Activated CD4-positive, alpha-beta memory T cell treated with anti-CD3 and anti-CD28 coated beads for 36 hours (primary cell): ENCODE results near the gene ADM2. TPM values are rescaled to one million over a fixed set of nuclear protein-coding genes. Genes with fewer than 3 reads are reported as not detected.
"Not testable (repeated sequence)": the region's sequence is repeated elsewhere in the genome, so short reads cannot be mapped to it uniquely, and the experiment has no call there.

Experiments
- CTCF ChIA-PET: fragments of 350-600 bp; sonication (Branson Sonifier 250); formaldehyde crosslinking; loops from one replicate; lab custom pipeline; 2021; ENCODE audit warnings: antibody characterized with exemption, inconsistent platforms; lab: Charles Lee
- POLR2A ChIA-PET: fragments of 350-600 bp; sonication (Branson Sonifier 250); formaldehyde crosslinking; loops from one replicate; lab custom pipeline; 2021; ENCODE audit warnings: antibody characterized with exemption; lab: Charles Lee
- DNase-seq: peaks from one replicate; pipeline ENCODE4 v3.0.0-alpha.2; 2020
- H3K27ac Mint-ChIP-seq: one replicate; pipeline ENCODE4 v1.8.0; 2021; ENCODE audit warnings: mixed read lengths
- H3K27me3 Mint-ChIP-seq: one replicate; pipeline ENCODE4 v1.8.0; 2021; ENCODE audit warnings: mixed read lengths
- H3K36me3 Mint-ChIP-seq: one replicate; pipeline ENCODE4 v1.8.0; 2021; ENCODE audit warnings: mixed read lengths
- H3K4me1 Mint-ChIP-seq: one replicate; pipeline ENCODE4 v1.8.0; 2021; ENCODE audit warnings: low read depth, mixed read lengths
- H3K4me3 Mint-ChIP-seq: one replicate; pipeline ENCODE4 v1.8.0; 2021; ENCODE audit warnings: mild to moderate bottlenecking, mixed read lengths
- H3K9me3 Mint-ChIP-seq: one replicate; pipeline ENCODE4 v1.8.0; 2021; ENCODE audit warnings: mixed read lengths
- intact Hi-C: fragments of 100-400 bp; cut with micrococcal nuclease; formaldehyde crosslinking; loops from one replicate; pipeline ENCODE4 v1.15.1; 2023
- total RNA-seq, 2 experiments: library from RNA; stranded (reverse); gene quantifications; one replicate each; pipeline ENCODE4 v1.2.3, GENCODE V29; 2021

The ADM2 gene
- total RNA-seq, 2 experiments from 2014 or later = 7.3 to 7.4 TPM

GRCh38 chr22:50530580-50530876, 49.2 kb downstream of the ADM2 start:
- H3K36me3 Mint-ChIP-seq = peaks cover 26% of the 10 kb centered on the region
- peak overlapping the region; percentile 99 for H3K27ac Mint-ChIP-seq
- intact Hi-C loops = loop anchor here (2.0 to 10.0 kb wide), 3 partner anchors 14 to 596 kb away; partner anchors contain the start of genes CHKB and KLHDC7B
- no peak for DNase-seq
- POLR2A ChIA-PET = interaction anchor here (0.6 to 2.4 kb wide), 3 partner anchors 10 to 32 kb away, joined by 3 to 29 read pairs (median 6); partner anchors contain the start of gene SYCE3
- H3K27me3 Mint-ChIP-seq = no peaks in the 10 kb centered on the region
- peaks cover 52% of the 10 kb centered on the region for H3K4me1 Mint-ChIP-seq
- H3K9me3 Mint-ChIP-seq = no peaks in the 10 kb centered on the region
- CTCF ChIA-PET = no interaction called here
- peak overlapping the region; percentile 92 for H3K4me3 Mint-ChIP-seq

- H3K27ac Mint-ChIP-seq = peak overlapping the region; percentile 99
- peak overlapping the region; percentile 92 for H3K4me3 Mint-ChIP-seq
- intact Hi-C loops = loop anchor here (1.0 to 10.0 kb wide), 6 partner anchors 8 to 596 kb away; partner anchors contain the start of genes CHKB, KLHDC7B and SYCE3
- DNase-seq = peak; percentile 92
- ChIA-PET CTCF (interaction anchor here (2.1 kb wide), 2 partner anchors 32 to 90 kb away, joined by 7 to 17 read pairs; partner anchors contain the start of gene SYCE3), POLR2A (interaction anchor here (0.6 to 2.4 kb wide), 6 partner anchors 10 to 90 kb away, joined by 3 to 29 read pairs (median 9); partner anchors contain the start of genes KLHDC7B and SYCE3)
- H3K4me1 Mint-ChIP-seq = peaks cover 54% of the 10 kb centered on the region
- H3K36me3 Mint-ChIP-seq = peaks cover 26% of the 10 kb centered on the region
- H3K9me3 Mint-ChIP-seq = no peaks in the 10 kb centered on the region
- H3K27me3 Mint-ChIP-seq = no peaks in the 10 kb centered on the region
Measured at GRCh38 chr22:50530877-50531545, 49.7 kb downstream of the ADM2 start.

DNA sequence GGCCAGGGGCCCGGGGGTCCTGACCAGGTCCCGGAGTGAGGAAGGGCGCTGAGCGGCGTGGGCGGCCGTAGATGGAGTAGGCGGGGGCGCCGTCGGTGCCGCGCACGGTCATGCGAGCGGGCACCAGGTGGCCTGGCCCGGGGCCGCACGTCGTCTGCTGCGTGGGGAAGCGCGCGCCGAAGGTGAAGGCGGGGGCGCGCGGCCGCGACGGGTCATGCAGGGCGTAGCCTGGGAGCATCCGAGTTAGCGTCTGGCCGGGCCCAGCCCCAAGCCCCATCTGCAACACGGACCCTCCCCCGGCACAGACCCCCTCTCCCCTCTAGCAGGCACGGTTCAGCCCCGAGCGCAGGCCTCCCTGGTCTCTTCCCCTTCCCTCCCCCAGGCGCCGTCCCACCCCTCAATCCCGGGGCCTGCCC, 50.2 kb downstream of the ADM2 start:
- H3K36me3 Mint-ChIP-seq = peaks cover 26% of the 10 kb centered on the region
- POLR2A ChIA-PET = interaction anchor here (1.3 to 2.4 kb wide), 5 partner anchors 9 to 90 kb away, joined by 6 to 29 read pairs (median 9); partner anchors contain the start of genes KLHDC7B and SYCE3
- peak; percentile 87 for DNase-seq
- CTCF ChIA-PET = interaction anchor here (2.1 kb wide), 2 partner anchors 31 to 89 kb away, joined by 7 to 17 read pairs; partner anchors contain the start of gene SYCE3
- H3K9me3 Mint-ChIP-seq = no peaks in the 10 kb centered on the region
- peaks cover 59% of the 10 kb centered on the region for H3K4me1 Mint-ChIP-seq
- peak overlapping the region; percentile 99 for H3K27ac Mint-ChIP-seq
- H3K27me3 Mint-ChIP-seq = no peaks in the 10 kb centered on the region
- intact Hi-C loops = loop anchor here (1.0 to 10.0 kb wide), 6 partner anchors 8 to 597 kb away; partner anchors contain the start of genes CHKB, KLHDC7B and SYCE3
- H3K4me3 Mint-ChIP-seq = peak overlapping the region; percentile 92

- peak overlapping the region; percentile 99 for H3K27ac Mint-ChIP-seq
- no peaks in the 10 kb centered on the region for H3K27me3 Mint-ChIP-seq
- POLR2A ChIA-PET = interaction anchor here (1.0 to 2.4 kb wide), 6 partner anchors 9 to 89 kb away, joined by 3 to 29 read pairs (median 9); partner anchors contain the start of genes CHKB, KLHDC7B and SYCE3
- peaks cover 58% of the 10 kb centered on the region for H3K4me1 Mint-ChIP-seq
- peak overlapping the region; percentile 92 for H3K4me3 Mint-ChIP-seq
- peak; percentile 44 for DNase-seq
- intact Hi-C loops = loop anchor here (1.0 to 10.0 kb wide), 6 partner anchors 7 to 597 kb away; partner anchors contain the start of genes CHKB, KLHDC7B and SYCE3
- CTCF ChIA-PET = interaction anchor here (0.6 to 2.1 kb wide), 3 partner anchors 9 to 89 kb away, joined by 3 to 17 read pairs (median 7); partner anchors contain the start of gene SYCE3
- no peaks in the 10 kb centered on the region for H3K9me3 Mint-ChIP-seq
- H3K36me3 Mint-ChIP-seq = peaks cover 22% of the 10 kb centered on the region
Measured at GRCh38 chr22:50531962-50532674, 50.8 kb downstream of the ADM2 start.

DNA sequence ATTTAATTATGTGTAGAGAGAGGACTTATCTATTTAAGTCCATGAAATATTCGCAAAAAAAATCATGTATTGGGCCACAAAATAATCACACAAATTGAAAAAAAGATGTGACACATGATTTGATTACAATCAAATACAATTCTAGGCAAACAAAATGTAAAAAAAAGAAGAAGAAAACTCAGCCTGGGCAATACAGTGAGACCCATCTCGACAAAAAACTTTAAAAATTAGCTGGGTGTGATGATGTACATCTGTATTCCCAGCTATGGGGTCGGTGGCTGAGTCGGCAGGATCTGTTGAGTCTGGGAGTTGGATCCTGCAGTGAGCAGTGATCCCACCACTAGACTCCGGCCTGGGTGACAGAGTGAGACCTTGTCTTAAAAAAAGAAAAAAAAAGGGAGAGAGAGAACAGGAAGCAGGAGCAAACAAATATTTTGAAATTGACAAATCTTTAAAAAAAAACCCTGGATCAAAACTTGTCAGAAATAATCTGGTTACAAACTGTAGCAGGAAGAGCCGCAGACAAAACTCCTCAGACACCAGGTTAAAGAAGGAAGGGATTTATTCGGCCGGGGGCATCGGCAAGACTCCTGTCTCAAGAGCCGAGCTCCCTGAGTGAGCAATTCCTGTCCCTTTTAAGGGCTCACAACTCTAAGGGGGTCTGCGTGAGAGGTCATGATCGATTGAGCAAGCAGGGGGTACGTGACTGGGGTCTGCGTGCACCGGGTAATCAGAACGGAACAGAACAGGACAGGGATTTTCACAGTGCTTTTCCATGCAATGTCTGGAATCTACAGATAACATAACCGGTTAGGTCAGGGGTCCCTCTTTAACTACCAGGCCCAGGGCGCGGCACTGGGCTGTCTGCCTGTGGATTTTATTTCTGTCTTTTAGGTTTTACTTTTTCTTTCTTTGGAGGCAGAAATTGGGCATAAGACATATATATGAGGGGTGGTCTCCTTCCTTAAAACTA, 51.8 kb downstream of the ADM2 start:
- Mint-ChIP-seq H3K4me1 (peaks cover 57% of the 10 kb centered on the region), H3K9me3 (no peaks in the 10 kb centered on the region), H3K27me3 (no peaks in the 10 kb centered on the region), H3K4me3 (peak overlapping the region; percentile 92), H3K27ac (peak overlapping the region; percentile 99), H3K36me3 (peaks cover 14% of the 10 kb centered on the region)
- intact Hi-C loops = loop anchor here (10.0 kb wide), 1 partner anchor 598 kb away; no protein-coding TSS in a partner anchor
- CTCF ChIA-PET = interaction anchor here (2.1 kb wide), 2 partner anchors 30 to 88 kb away, joined by 7 to 17 read pairs; partner anchors contain the start of gene SYCE3
- DNase-seq = no peak
- POLR2A ChIA-PET = interaction anchor here (1.0 to 9.9 kb wide), 6 partner anchors 6 to 88 kb away, joined by 3 to 139 read pairs (median 9); partner anchors contain the start of genes CHKB, KLHDC7B, SCO2 and TYMP

- DNase-seq = peak; percentile 38
- H3K4me1 Mint-ChIP-seq = peaks cover 53% of the 10 kb centered on the region
- H3K36me3 Mint-ChIP-seq, H3K9me3 Mint-ChIP-seq, H3K27me3 Mint-ChIP-seq: not testable (repeated sequence)
- H3K4me3 Mint-ChIP-seq = peak overlapping the region; percentile 43
- POLR2A ChIA-PET = interaction anchor here (0.6 to 9.9 kb wide), 5 partner anchors 7 to 290 kb away, joined by 3 to 139 read pairs (median 9); partner anchors contain the start of genes SCO2, SYCE3 and TYMP
- intact Hi-C loops = loop anchor here (10.0 kb wide), 1 partner anchor 599 kb away; no protein-coding TSS in a partner anchor
- CTCF ChIA-PET = interaction anchor here (1.4 kb wide), 1 partner anchor 87 kb away, joined by 3 read pairs; no protein-coding TSS in a partner anchor
- peak overlapping the region; percentile 99 for H3K27ac Mint-ChIP-seq
Measured at GRCh38 chr22:50533856-50534711, 52.7 kb downstream of the ADM2 start.

- Mint-ChIP-seq H3K36me3 (peaks cover 5% of the 10 kb centered on the region), H3K4me1 (peaks cover 60% of the 10 kb centered on the region), H3K4me3 (no peak overlapping the region), H3K9me3 (no peaks in the 10 kb centered on the region), H3K27me3 (no peaks in the 10 kb centered on the region), H3K27ac (peak overlapping the region; percentile 42)
- ChIA-PET POLR2A (interaction anchor here (0.6 to 9.9 kb wide), 5 partner anchors 8 to 291 kb away, joined by 3 to 139 read pairs (median 3); partner anchors contain the start of genes LMF2, NCAPH2, SCO2 and SYCE3), CTCF (interaction anchor here (1.4 to 1.5 kb wide), 2 partner anchors 10 to 86 kb away, joined by 3 to 7 read pairs; partner anchors contain the start of gene KLHDC7B)
- DNase-seq = no peak
- intact Hi-C loops = loop anchor here (10.0 kb wide), 1 partner anchor 600 kb away; no protein-coding TSS in a partner anchor
Measured at GRCh38 chr22:50535113-50535512, 53.8 kb downstream of the ADM2 start.

Other genes with a start within 250 kb of the ADM2 start
- 10 to 100 TPM; 41.4 to 43.8 TPM for gene TUBGCP6, start 236.5 kb upstream of the ADM2 start, total RNA-seq
- gene HDAC10, start 230.3 kb upstream of the ADM2 start, total RNA-seq = 10 to 100 TPM; 46.1 to 47.6 TPM
- gene MAPK12, start 219.9 kb upstream of the ADM2 start, total RNA-seq = 1 to 10 TPM; 9.1 to 9.7 TPM
- gene MAPK11, start 211.2 kb upstream of the ADM2 start, total RNA-seq = 10 to 100 TPM; 23.1 to 24.6 TPM
- 1 to 10 TPM; 6.3 to 8.3 TPM for gene PLXNB2, start 173.9 kb upstream of the ADM2 start, total RNA-seq
- 1 to 10 TPM; 3.5 to 3.6 TPM for gene DENND6B, start 154.5 kb upstream of the ADM2 start, total RNA-seq
- gene PPP6R2, start 138.2 kb upstream of the ADM2 start, total RNA-seq = 10 to 100 TPM; 41.2 to 41.7 TPM
- gene SBF1, start 6.5 kb upstream of the ADM2 start, total RNA-seq = 100 to 1,000 TPM; 110 to 112 TPM
- gene MIOX, start 5.3 kb downstream of the ADM2 start, total RNA-seq = under 1 TPM; 0.39 to 0.59 TPM
- 10 to 100 TPM; 62.1 to 63.8 TPM for gene LMF2, start 26.2 kb downstream of the ADM2 start, total RNA-seq
- gene NCAPH2, start 26.7 kb downstream of the ADM2 start, total RNA-seq = 100 to 1,000 TPM; 134 to 138 TPM
- 1 to 10 TPM; 1.9 to 5.6 TPM for gene SCO2, start 44.1 kb downstream of the ADM2 start, total RNA-seq
- 10 to 100 TPM; 64.7 to 65.6 TPM for gene TYMP, start 48.5 kb downstream of the ADM2 start, total RNA-seq
- 1 to 10 TPM; 6.9 to 7.7 TPM for gene KLHDC7B, start 64.4 kb downstream of the ADM2 start, total RNA-seq
- gene SYCE3, start 81.4 kb downstream of the ADM2 start, total RNA-seq = 1 to 10 TPM in 1 of 2 experiments, under 1 TPM in 1; 0.87 to 1.0 TPM
- gene CPT1B, start 96.9 kb downstream of the ADM2 start, total RNA-seq = 10 to 100 TPM; 33.3 to 36.9 TPM
- 10 to 100 TPM; 76.2 to 76.3 TPM for gene CHKB, start 101.3 kb downstream of the ADM2 start, total RNA-seq
- under 1 TPM; 0.10 to 0.19 TPM for gene MAPK8IP2, start 119.2 kb downstream of the ADM2 start, total RNA-seq
- 10 to 100 TPM; 23.9 to 25.8 TPM for gene ARSA, start 146.6 kb downstream of the ADM2 start, total RNA-seq
- gene SHANK3, start 191.3 kb downstream of the ADM2 start, total RNA-seq = under 1 TPM; 0.05 to 0.07 TPM